ENCODE results near the gene KRT8. TPM values are rescaled to one million over a fixed set of nuclear protein-coding genes. Genes with fewer than 3 reads are reported as not detected.

The KRT8 gene
- total RNA-seq, 1 experiment from 2014 or later: 3,725 TPM

- H3K4me3 Mint-ChIP-seq (ENCODE audit: unreplicated experiment): peak overlapping the region; percentile 27
- DNase-seq: peak; percentile 81 to 91
- ChIA-PET POLR2A (interaction anchor here (0.6 to 12.2 kb wide), 8 partner anchors 12 to 64 kb away, joined by 3 to 457 read pairs (median 4); partner anchors contain the start of genes EIF4B and KRT8), CTCF (interaction anchor here (0.7 to 3.2 kb wide), 6 partner anchors 16 to 64 kb away, joined by 3 to 37 read pairs (median 4); partner anchors contain the start of genes EIF4B and KRT8)
- no peaks in the 10 kb centered on the region; the same call in 1 of the 2 replicates for H3K9me3 ChIP-seq
- H3K4me1 Mint-ChIP-seq (ENCODE audit: low read depth, unreplicated experiment): peaks cover 40% of the 10 kb centered on the region
- TF ChIP-seq CTCF (IDR thresholded peaks at IDR 0.05; ENCODE audit: insufficient read depth in 1 of 2, low read depth in 1 of 2, low read length in 1 of 2, severe bottlenecking in 1 of 2, unreplicated experiment in 1 of 2): no peak
- no peaks in the 10 kb centered on the region for H3K27me3 ChIP-seq (replicated peaks; ENCODE audit: control insufficient read depth, insufficient read depth, low read length)
- BruUV-seq (replicated peaks): no TSS peak
- no peaks in the 10 kb centered on the region for H3K27me3 Mint-ChIP-seq (ENCODE audit: insufficient read depth, unreplicated experiment)
- no peaks in the 10 kb centered on the region for H3K36me3 ChIP-seq (ENCODE audit: control insufficient read depth, insufficient read depth, low read length)
- peaks cover 58% of the 10 kb centered on the region for H3K4me1 ChIP-seq
- H3K27ac Mint-ChIP-seq (ENCODE audit: unreplicated experiment): peak overlapping the region; percentile 99
- H3K9me3 Mint-ChIP-seq (ENCODE audit: unreplicated experiment): no peaks in the 10 kb centered on the region
- intact Hi-C loops (cut with micrococcal nuclease; ENCODE audit: unreplicated experiment): no loop called here
- no peak overlapping the region for H3K4me3 ChIP-seq (ENCODE audit: low read depth, low read length)
- peaks cover 34% of the 10 kb centered on the region for H3K36me3 Mint-ChIP-seq (ENCODE audit: insufficient read depth, unreplicated experiment)
Observed at GRCh38 chr12:52942066-52942900, 37.4 kb upstream of the KRT8 start.

- Mint-ChIP-seq H3K27ac (ENCODE audit: unreplicated experiment) (peak overlapping the region; percentile 98), H3K9me3 (ENCODE audit: unreplicated experiment) (peaks cover 10% of the 10 kb centered on the region), H3K4me3 (ENCODE audit: unreplicated experiment) (peak overlapping the region; percentile 32), H3K27me3 (ENCODE audit: insufficient read depth, unreplicated experiment) (no peaks in the 10 kb centered on the region), H3K4me1 (ENCODE audit: low read depth, unreplicated experiment) (peaks cover 51% of the 10 kb centered on the region), H3K36me3 (ENCODE audit: insufficient read depth, unreplicated experiment) (peaks cover 47% of the 10 kb centered on the region)
- ChIA-PET POLR2A (interaction anchor here (1.1 kb wide), 1 partner anchor 25 kb away, joined by 5 read pairs; the partner anchor contains the start of gene KRT8), CTCF (no interaction called here)
- Histone ChIP-seq H3K36me3 (ENCODE audit: control insufficient read depth, insufficient read depth, low read length) (no peaks in the 10 kb centered on the region), H3K27me3 (replicated peaks; ENCODE audit: control insufficient read depth, insufficient read depth, low read length) (no peaks in the 10 kb centered on the region), H3K4me3 (ENCODE audit: low read depth, low read length) (no peak overlapping the region), H3K4me1 (peaks cover 46% of the 10 kb centered on the region), H3K9me3 (no peaks in the 10 kb centered on the region)
- no peak for TF ChIP-seq CTCF (IDR thresholded peaks at IDR 0.05; ENCODE audit: insufficient read depth in 1 of 2, low read depth in 1 of 2, low read length in 1 of 2, severe bottlenecking in 1 of 2, unreplicated experiment in 1 of 2)
- intact Hi-C loops (cut with micrococcal nuclease; ENCODE audit: unreplicated experiment): loop anchor here (5.0 kb wide), 1 partner anchor 877 kb away; the partner anchor contains the start of gene NR4A1
- BruUV-seq (replicated peaks): no TSS peak
- no peak for DNase-seq
Observed at GRCh38 chr12:52929538-52929937, 24.7 kb upstream of the KRT8 start.

GRCh38 chr12:52927964-52928363, 23.1 kb upstream of the KRT8 start:
- H3K36me3 Mint-ChIP-seq (ENCODE audit: insufficient read depth, unreplicated experiment): peaks cover 47% of the 10 kb centered on the region
- peak overlapping the region; percentile 43 for H3K4me3 Mint-ChIP-seq (ENCODE audit: unreplicated experiment)
- H3K27ac Mint-ChIP-seq (ENCODE audit: unreplicated experiment): peak overlapping the region; percentile 98
- no peaks in the 10 kb centered on the region for H3K27me3 Mint-ChIP-seq (ENCODE audit: insufficient read depth, unreplicated experiment)
- no peak for TF ChIP-seq CTCF (IDR thresholded peaks at IDR 0.05; ENCODE audit: insufficient read depth in 1 of 2, low read depth in 1 of 2, low read length in 1 of 2, severe bottlenecking in 1 of 2, unreplicated experiment in 1 of 2)
- H3K27me3 ChIP-seq (replicated peaks; ENCODE audit: control insufficient read depth, insufficient read depth, low read length): no peaks in the 10 kb centered on the region
- POLR2A ChIA-PET: interaction anchor here (1.0 to 7.4 kb wide), 9 partner anchors 11 to 78 kb away, joined by 3 to 457 read pairs (median 11); partner anchors contain the start of genes EIF4B, KRT18 and KRT8
- no peak overlapping the region for H3K4me3 ChIP-seq (ENCODE audit: low read depth, low read length)
- peaks cover 10% of the 10 kb centered on the region for H3K9me3 Mint-ChIP-seq (ENCODE audit: unreplicated experiment)
- no peaks in the 10 kb centered on the region for H3K36me3 ChIP-seq (ENCODE audit: control insufficient read depth, insufficient read depth, low read length)
- CTCF ChIA-PET: interaction anchor here (0.9 to 4.0 kb wide), 8 partner anchors 10 to 53 kb away, joined by 3 to 71 read pairs (median 14); partner anchors contain the start of gene KRT8
- peaks cover 53% of the 10 kb centered on the region for H3K4me1 Mint-ChIP-seq (ENCODE audit: low read depth, unreplicated experiment)
- no peak for DNase-seq
- no TSS peak for BruUV-seq (replicated peaks)
- H3K9me3 ChIP-seq: no peaks in the 10 kb centered on the region
- H3K4me1 ChIP-seq: peaks cover 59% of the 10 kb centered on the region
- intact Hi-C loops (cut with micrococcal nuclease; ENCODE audit: unreplicated experiment): loop anchor here (1.0 to 5.0 kb wide), 2 partner anchors 23 to 876 kb away; partner anchors contain the start of genes KRT8 and NR4A1
